NT2/D1 (cell line): ENCODE results near the gene SEMA3A.

ENCODE experiments used
- DNase-seq: peaks from one replicate; pipeline ENCODE4 v3.0.0-alpha.2; 2011; ENCODE audit warnings: low read depth, low spot score
- H3K27me3 ChIP-seq: 2 replicates; pipeline ENCODE4 v1.6.0; 2011; ENCODE audit warnings: mild to moderate bottlenecking; ENCODE audit not compliant: insufficient read length, insufficient read depth
- H3K36me3 ChIP-seq: 2 replicates; pipeline ENCODE4 v1.6.1; 2011; ENCODE audit warnings: mild to moderate bottlenecking, low read length, mixed read lengths; ENCODE audit not compliant: insufficient read depth, insufficient read length
- H3K4me1 ChIP-seq: 2 replicates; pipeline ENCODE4 v1.5.1; 2011; ENCODE audit not compliant: insufficient read depth, insufficient read length
- H3K4me3 ChIP-seq: 2 replicates; pipeline ENCODE4 v1.5.1; 2011; ENCODE audit warnings: low read depth; ENCODE audit not compliant: insufficient read length
- H3K9ac ChIP-seq: 2 replicates; pipeline ENCODE4 v1.6.0; 2011; ENCODE audit warnings: low read depth; ENCODE audit not compliant: insufficient read length
- H3K9me3 ChIP-seq: 2 replicates; pipeline ENCODE4 v1.5.1; 2011; ENCODE audit warnings: mild to moderate bottlenecking, low read length; ENCODE audit not compliant: insufficient read depth
- SUZ12 ChIP-seq: IDR thresholded peaks from 2 replicates; pipeline ENCODE4 v1.6.1; 2011; ENCODE audit not compliant: insufficient read length, insufficient read depth; ENCODE audit errors: extremely low read depth
- YY1 ChIP-seq: IDR thresholded peaks from 2 replicates; pipeline ENCODE4 v1.6.1; 2011; ENCODE audit not compliant: insufficient read length, insufficient read depth
- ZNF274 ChIP-seq: IDR thresholded peaks from 2 replicates; pipeline ENCODE4 v1.6.1; 2011; ENCODE audit warnings: mild to moderate bottlenecking, low read depth, low read length

SEMA3A gene

DNA sequence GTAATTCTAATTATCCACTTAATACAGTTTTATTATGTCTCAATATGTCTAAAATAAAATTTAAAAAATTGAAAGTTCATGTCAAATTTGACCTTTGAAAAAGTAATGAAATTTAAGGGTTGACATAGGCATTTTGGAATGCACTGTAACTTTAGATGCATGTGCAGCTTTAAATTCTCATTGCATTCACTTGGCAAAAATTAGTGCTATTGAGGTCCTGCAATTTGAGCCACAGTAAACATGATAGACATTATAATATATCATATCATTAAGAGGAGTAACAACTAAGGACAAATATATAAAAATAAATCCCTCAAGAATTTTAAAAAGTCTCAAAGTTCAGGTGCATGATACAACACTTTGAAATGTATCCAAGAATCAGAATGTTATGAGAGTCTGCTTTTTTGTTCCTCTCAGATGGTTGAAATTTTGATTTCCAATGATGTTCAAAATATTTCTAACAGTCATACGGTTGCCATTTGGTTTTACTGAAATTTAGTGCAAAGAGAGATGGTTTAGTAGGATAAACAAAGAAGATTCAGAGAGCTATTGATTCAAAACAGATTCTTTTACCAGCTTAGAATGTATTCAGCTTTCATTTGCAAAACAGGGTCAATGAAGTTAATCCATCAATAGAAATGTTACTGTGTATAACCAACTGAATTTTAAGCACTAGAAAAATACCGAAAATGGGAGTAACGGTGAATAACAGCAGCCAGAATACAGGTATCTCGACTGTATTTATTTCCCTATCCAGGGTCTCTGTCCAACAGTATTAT is 71.8 kb downstream of the SEMA3A start:
- TF ChIP-seq ZNF274, result no peak
- no peak for TF ChIP-seq SUZ12
- TF ChIP-seq YY1, result no peak

GRCh38 chr7:84117304-84117703 is 77.3 kb downstream of the SEMA3A start:
- H3K27me3 ChIP-seq, result no peaks in the 10 kb centered on the region
- H3K9me3 ChIP-seq, result no peaks in the 10 kb centered on the region
- no peak overlapping the region for H3K9ac ChIP-seq
- H3K4me3 ChIP-seq, result no peak overlapping the region
- TF ChIP-seq SUZ12 (no peak), ZNF274 (no peak), YY1 (no peak)
- no peaks in the 10 kb centered on the region for H3K36me3 ChIP-seq
- DNase-seq, result no peak
- H3K4me1 ChIP-seq, result no peaks in the 10 kb centered on the region

More for the DNA sequence above, 71.8 kb downstream of the SEMA3A start:
- no peak overlapping the region for H3K4me3 ChIP-seq
- no peaks in the 10 kb centered on the region for H3K4me1 ChIP-seq
- no peaks in the 10 kb centered on the region for H3K9me3 ChIP-seq
- DNase-seq, result no peak
- no peak overlapping the region for H3K9ac ChIP-seq
- no peaks in the 10 kb centered on the region for H3K36me3 ChIP-seq
- H3K27me3 ChIP-seq, result no peaks in the 10 kb centered on the region

DNA sequence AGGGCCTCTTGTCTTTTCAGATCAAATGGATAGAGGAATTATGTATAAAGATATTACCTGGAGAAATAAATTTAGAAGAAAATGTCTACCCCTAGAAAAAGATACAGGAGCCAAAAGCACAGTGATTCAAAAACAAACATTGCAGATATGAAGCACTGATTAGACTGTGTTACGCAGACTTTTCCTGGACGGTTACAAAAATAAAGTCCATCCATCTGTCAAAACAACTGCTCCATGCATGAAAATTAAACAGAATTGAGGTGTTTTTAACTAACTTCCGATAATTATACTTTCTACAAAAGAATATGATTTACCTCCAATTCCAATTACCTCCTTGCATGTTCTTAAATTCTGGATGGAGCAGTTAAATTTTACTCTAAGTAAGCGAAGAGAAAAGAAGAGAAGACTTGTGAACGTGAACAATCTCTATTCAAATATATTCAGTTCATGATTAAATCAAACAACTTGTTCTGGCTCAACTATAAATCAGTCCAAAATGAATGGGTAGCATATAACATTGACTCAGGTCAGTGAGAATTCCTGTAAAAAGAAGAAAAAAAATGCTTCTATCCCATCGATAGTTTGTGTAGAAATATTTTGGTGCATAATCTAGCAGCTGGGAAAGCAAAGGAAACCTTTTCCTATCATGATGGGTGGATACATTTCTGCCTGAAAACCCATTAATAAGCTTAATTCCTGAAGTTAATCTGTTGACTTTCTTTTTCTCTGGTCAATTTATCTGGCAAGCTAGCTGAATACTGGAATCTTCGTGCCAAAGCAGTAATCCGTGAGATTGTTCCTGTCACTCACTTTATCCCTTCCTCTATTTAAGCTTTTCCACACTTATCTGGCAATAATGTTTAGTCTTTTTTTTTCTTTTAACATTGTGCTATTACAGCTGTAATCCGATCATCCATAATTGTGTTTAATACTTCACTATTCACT is 80.4 kb downstream of the SEMA3A start:
- H3K27me3 ChIP-seq, result no peaks in the 10 kb centered on the region
- TF ChIP-seq ZNF274 (no peak), YY1 (no peak), SUZ12 (no peak)
- H3K36me3 ChIP-seq, result no peaks in the 10 kb centered on the region
- no peaks in the 10 kb centered on the region for H3K9me3 ChIP-seq
- H3K4me1 ChIP-seq, result no peaks in the 10 kb centered on the region
- no peak overlapping the region for H3K4me3 ChIP-seq
- no peak overlapping the region for H3K9ac ChIP-seq
- DNase-seq, result no peak

GRCh38 chr7:84113286-84113685 is 81.3 kb downstream of the SEMA3A start:
- no peaks in the 10 kb centered on the region for H3K27me3 ChIP-seq
- H3K36me3 ChIP-seq, result no peaks in the 10 kb centered on the region
- DNase-seq, result no peak
- no peak overlapping the region for H3K9ac ChIP-seq
- no peaks in the 10 kb centered on the region for H3K4me1 ChIP-seq
- H3K9me3 ChIP-seq, result no peaks in the 10 kb centered on the region
- TF ChIP-seq SUZ12, result no peak
- TF ChIP-seq ZNF274, result no peak
- no peak for TF ChIP-seq YY1
- H3K4me3 ChIP-seq, result no peak overlapping the region

- Histone ChIP-seq H3K4me1 (no peaks in the 10 kb centered on the region), H3K27me3 (no peaks in the 10 kb centered on the region), H3K9me3 (no peaks in the 10 kb centered on the region), H3K36me3 (no peaks in the 10 kb centered on the region), H3K4me3 (no peak overlapping the region), H3K9ac (no peak overlapping the region)
- no peak for TF ChIP-seq YY1
- TF ChIP-seq SUZ12, result no peak
- TF ChIP-seq ZNF274, result no peak
- DNase-seq, result no peak
Measured at GRCh38 chr7:84112771-84113170, 81.8 kb downstream of the SEMA3A start.

DNA sequence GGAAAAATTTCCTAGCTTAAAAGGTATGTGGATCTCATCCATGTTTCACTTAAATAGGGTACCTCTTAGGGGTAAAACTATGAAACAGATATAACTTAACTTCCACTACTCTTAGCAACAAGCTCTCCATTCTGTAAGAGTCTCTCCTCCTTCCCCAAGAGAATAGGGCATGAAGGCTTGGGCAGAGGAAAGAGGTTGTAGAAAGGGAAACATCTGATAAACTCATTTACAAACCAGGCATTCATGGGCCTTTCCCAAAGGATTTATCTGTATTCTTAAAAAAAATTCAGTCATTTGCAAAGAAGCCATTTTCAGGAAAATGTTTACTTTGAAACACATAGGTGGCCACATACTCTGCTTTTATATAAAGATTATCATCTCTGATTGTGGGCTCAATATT is 82.7 kb downstream of the SEMA3A start:
- no peak overlapping the region for H3K4me3 ChIP-seq
- H3K9ac ChIP-seq, result no peak overlapping the region
- H3K27me3 ChIP-seq, result no peaks in the 10 kb centered on the region
- no peaks in the 10 kb centered on the region for H3K9me3 ChIP-seq
- TF ChIP-seq YY1 (no peak), ZNF274 (no peak), SUZ12 (no peak)
- H3K36me3 ChIP-seq, result no peaks in the 10 kb centered on the region
- no peak for DNase-seq
- H3K4me1 ChIP-seq, result no peaks in the 10 kb centered on the region

- H3K36me3 ChIP-seq, result no peaks in the 10 kb centered on the region
- H3K4me1 ChIP-seq, result no peaks in the 10 kb centered on the region
- H3K9me3 ChIP-seq, result no peaks in the 10 kb centered on the region
- H3K9ac ChIP-seq, result no peak overlapping the region
- no peak for TF ChIP-seq SUZ12
- no peak for TF ChIP-seq ZNF274
- no peak for TF ChIP-seq YY1
- DNase-seq, result peak; percentile 27
- no peak overlapping the region for H3K4me3 ChIP-seq
- no peaks in the 10 kb centered on the region for H3K27me3 ChIP-seq
Measured at GRCh38 chr7:84110400-84110799, 84.2 kb downstream of the SEMA3A start.
